Measurements from ENCODE around the gene RABIF.
"Not testable (repeated sequence)": the region's sequence is repeated elsewhere in the genome, so short reads cannot be mapped to it uniquely, and the experiment has no call there.

Gene RABIF

DNA sequence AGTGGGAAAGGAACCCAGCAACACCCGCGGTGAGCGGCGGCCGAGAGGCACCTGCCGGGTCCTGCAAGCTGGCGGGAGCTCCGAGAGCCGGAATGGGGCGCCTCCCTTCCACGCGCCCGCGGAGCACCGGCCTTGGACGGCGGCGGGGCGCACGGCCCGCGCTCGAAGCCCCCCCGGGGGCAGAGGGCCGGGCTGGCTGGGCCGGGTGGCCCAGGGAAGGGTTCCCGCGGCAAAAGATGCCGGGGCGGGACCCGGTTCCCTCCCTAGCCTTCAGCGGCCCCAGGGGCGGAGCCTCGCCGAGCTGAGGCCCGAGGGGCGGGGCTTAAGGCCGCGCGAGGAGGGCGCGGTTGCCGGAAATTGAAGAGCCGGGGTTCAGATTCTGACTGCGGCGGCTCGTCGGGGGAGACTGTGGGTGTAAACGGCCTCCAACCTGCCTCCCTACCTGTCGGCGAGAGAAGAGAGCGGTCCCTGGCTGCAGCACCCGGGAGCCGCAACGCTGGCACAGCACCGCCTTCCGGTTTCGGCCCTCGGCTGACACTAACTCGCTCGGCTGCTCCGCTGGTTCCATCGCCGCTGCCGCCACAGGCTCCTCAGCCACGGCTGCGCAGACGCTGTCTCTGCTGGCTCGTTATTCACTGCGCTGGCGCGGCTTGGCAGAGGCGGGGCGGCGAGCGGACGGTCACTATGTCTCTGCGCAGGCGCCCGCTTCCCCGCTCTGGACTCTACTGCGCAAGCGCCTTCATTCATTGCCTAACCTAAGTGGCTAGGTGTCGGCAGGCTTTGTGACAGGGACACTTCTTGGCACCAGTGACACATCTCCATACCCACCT lies at the start of gene RABIF:
TSS of gene RABIF (minus strand) at position 619 of the 830 bp plus-strand sequence. CDS start at position 568, 51 bp downstream.
- peak; percentile 96 for DNase-seq (ENCODE audit: low spot score)

DNA sequence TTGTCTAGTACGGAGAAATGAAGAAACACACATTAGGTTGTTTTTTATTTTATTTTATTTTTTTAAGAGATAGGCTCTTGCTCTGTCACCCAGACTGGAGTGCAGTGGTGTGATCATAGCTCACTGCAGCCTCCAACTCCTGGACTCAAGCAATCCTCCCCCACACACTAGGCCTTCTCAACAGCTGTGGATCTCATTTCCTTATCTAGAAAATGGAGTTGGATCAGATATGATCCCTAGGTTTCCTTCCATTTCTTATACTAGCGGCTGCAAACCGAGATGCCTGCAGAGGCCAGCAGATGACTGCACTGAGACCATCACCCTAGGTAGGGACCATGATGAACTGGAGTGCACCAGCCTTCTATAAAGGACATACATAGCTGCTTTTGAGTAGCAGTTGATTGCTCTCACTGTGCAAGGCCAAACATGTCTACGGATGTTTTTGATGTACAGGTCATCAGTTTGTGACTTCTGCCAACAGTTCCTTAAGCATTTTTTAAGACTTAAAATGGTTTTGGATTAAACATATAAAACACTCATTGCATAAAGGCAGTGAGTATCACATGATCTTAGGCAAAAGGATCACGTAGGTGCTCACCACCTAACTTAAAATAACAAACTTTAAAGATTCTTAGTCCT lies 49.5 kb upstream of the RABIF start:
- no peak for DNase-seq (ENCODE audit: low spot score)

DNA sequence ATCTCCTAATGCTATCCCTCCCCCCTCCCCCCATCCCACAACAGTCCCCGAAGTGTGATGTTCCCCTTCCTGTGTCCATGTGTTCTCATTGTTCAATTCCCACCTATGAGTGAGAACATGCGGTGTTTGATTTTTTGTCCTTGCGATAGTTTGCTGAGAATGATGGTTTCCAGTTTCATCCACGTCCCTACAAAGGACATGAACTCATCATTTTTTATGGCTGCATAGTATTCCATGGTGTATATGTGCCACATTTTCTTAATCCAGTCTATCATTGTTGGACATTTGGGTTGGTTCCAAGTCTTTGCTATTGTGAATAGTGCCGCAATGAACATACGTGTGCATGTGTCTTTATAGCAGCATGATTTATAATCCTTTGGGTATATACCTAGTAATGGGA lies 47.5 kb upstream of the RABIF start:
- DNase-seq (ENCODE audit: low spot score), result not testable (repeated sequence)

DNA sequence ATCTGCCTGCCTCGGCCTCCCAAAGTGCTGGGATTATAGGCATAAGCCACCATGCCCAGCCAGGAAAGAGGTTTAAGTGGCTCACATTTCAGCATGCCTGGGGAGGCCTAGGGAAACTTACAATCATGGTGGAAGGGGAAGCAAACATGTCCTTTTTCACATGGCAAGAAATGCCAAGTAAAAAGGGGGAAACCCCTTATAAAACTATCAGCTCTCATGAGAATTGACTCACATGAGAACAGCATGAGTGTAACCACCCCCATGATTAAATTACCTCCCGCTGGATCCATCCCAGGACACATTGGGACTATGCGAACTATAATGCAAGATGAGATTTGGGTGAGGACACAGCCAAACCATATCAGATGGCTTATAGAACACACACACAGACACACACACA lies 46.9 kb upstream of the RABIF start:
- DNase-seq (ENCODE audit: low spot score), result no peak

DNA sequence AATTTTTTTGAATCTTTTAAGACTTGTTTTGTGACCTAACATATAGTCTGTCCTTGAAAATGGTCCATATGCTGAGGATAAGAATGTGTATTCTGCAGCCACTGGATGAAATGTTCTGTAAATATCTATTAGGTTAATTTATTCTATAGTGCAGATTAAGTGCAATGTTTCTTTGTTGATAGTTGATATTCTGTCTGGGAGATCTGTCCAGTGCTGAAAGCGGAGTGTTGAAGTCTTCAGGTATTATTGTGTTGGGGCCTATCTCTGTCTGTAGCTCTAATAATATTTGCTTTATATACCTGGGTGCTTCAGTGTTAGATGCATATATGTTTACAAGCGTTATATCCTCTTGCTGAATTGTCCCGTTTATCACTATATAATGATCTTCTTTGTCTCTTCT lies 45.8 kb upstream of the RABIF start:
- no peak for DNase-seq (ENCODE audit: low spot score)

DNA sequence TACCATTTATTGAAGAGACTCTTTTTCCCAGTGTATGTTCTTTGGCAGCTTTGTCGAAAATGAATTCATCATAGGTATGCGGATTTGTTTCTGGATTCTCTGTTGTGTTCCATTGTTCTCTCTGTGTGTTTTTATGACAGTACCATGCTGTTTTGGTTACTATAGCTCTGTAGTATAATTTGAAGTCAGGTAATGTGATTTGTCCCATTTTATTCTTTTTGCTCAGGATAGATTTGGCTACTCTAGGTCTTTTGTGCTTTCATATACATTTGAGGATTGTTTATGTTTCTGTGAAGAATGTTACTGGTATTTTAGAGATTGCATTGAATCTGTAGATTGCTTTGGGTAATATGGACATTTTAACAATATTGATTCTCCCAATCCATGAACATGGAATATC lies 43.5 kb upstream of the RABIF start:
- no peak for DNase-seq (ENCODE audit: low spot score)

DNA sequence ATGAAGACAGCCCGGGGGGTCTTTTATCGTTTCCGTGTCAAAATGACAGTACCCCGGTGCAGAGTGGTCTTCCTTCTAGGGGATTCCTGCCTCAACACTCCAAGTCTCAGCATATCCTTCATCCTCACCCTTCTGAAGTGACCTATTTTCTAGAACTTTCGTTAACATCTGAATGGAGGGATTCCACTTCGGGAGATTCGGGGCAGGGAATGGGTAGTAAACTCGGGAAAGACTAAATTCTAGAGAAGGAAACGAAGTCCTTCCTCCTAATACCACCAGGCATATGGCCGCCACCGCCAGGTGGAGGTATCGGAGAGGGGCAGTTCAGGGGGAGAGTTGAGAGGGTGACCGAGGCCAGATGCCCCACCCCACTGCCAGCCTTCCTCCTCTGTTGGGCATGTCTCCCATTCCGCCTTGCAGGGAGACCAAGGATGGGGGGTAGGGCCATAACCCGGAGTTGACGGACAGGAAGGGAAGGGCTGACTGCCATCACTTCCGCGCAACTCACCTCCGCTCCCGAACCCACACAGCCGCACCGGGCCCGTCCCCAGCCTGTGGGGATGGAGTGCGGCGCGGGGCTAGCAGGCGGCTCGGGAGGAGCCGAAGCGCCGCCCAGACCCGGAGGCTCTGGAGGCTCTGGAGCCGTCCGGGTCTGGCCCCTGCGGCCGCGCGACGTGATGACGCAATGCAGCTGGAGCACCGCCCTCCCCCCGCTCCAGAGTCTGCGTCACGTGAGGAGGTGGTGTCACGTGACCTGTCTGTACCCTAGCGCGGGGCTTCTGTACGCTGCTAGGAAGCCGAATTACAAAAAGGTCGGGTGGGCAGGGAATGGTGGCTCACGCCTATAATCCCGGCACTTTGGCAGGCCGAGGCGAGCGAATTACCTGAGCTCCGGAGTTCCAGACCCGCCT lies 37.9 kb upstream of the RABIF start, which contains the start of gene KLHL12:
TSS of gene KLHL12 (minus strand) at position 654 of the 911 bp plus-strand sequence. CDS start 2,072 bp downstream, outside the sequence.
- peak; percentile 98 for DNase-seq (ENCODE audit: low spot score)

DNA sequence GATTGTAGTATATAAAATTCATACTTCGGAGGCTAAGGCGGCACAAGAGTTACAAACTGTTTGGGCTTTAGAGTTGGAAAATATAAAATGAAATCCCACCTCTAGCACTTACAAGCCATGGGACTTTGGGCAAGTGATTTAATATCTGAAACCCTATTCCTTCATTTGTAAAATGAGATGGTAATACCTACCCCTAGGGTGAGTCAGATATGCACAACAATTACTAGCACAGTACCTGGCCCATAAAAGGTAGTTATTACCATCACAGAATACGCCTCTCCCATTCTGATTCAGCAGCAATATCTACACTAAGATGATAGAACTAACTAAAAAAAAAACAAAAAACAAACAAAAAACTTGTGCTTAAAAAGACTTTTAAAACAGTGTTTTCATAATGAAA lies 34.6 kb upstream of the RABIF start:
- DNase-seq (ENCODE audit: low spot score), result no peak

DNA sequence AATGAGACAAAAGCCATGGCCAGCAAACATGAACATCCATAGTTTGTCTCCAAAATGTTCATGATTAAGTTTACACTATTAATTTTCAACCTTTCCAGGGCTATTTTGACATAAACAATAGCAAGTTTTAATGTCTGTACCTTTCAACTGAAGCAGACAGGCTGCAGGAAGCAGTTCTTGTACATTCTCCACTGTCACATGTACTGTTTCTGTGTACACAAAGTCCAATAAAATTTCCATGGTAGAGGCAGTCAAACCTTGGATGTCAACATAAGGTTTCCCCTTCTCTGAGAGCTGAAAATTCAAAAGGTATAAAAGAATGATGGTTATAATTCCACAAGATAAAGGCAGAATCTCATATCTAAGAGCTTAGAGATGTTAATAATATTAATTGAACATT lies 30.7 kb upstream of the RABIF start:
- no peak for DNase-seq (ENCODE audit: low spot score)

DNA sequence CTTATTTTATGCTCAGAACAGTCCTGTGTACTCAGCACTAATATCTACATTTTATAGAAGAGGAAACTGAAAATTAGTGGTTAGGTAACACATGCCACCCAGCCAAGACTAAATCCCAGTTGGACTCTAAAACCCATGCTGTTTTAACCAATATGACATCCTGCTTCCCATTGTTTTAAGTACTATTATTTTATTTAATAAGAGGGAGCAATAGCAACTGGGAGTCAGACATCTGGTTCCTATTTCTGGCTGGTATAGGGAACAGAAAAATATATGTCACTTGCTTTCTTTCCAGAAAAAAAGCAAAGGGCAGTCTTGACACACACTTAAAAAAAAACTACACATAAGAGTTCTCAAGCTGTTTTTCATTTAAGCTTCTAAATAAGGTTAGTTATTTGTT lies 26.2 kb upstream of the RABIF start:
- DNase-seq (ENCODE audit: low spot score), result no peak

DNA sequence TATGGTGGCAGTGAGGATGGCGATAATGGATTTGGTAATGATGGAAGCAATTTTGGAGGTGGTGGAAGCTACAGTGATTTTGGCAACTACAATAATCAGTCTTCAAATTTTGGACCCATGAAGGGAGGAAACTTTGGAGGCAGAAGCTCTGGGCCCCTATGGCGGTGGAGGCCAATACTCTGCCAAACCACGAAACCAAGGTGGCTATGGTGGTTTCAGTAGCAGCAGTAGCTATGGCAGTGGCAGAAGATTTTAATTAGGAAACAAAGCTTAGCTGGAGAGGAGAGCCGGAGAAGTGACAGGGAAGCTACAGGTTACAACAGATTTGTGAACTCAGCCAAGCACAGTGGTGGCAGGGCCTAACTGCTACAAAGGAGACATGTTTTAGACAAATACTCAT lies 23.5 kb upstream of the RABIF start:
- DNase-seq (ENCODE audit: low spot score), result not testable (repeated sequence)

DNA sequence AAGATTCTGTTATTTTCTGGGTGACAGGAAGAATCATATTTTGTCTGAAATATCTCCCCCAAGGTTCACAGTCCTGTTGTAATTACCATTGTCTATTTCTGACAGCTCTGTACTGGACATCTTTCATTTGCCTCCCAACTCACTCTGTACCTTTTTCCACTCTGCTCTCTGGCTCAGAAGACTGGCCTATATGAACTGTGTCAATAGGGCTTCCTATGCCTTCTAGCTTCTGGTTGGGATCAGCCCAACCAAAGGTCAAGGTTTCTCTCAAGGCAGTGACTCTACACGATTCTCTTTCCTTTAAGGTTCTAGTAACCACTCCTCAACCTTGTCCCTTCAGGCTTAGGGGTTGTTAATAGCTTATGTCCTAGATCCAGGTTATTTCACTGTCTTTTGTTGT lies 20.5 kb upstream of the RABIF start:
- DNase-seq (ENCODE audit: low spot score), result no peak

DNA sequence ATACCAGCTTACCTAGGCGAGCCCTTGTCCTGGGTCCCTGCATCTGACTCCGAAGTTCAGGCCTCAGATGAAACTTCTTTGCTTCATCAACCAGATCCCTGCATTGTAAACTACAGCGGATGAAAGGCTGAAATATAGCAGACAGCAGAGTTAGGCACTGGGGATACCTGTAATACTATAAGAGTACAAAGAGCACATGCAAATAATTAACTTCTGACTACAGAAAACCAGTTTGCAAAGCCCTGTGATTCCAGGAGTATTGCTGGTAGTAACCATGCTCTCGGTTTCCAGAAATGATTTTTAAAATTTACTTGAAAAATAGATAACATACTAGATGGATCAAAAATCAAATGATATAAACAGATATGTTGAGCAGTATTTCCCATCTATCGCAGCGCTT lies 20.0 kb upstream of the RABIF start:
- no peak for DNase-seq (ENCODE audit: low spot score)

DNA sequence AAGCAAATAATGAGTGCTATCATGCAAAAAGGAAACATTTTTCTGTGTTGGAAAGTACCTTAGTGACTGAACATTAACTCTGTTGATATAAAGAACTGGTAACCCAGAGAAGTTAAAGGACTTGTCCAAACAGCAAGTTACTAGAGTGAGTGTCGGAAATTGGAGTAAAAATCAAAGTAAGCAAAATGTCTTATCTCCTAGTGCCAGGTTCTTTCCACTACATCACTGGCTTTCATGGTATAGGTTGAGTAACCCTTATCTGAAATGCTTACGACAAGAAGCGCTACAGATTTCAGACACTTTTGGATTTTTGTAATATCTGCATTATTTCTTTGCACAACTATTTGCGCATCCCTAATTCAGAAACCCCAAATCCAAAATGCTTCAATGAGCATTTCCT lies 16.4 kb upstream of the RABIF start:
- no peak for DNase-seq (ENCODE audit: low spot score)

DNA sequence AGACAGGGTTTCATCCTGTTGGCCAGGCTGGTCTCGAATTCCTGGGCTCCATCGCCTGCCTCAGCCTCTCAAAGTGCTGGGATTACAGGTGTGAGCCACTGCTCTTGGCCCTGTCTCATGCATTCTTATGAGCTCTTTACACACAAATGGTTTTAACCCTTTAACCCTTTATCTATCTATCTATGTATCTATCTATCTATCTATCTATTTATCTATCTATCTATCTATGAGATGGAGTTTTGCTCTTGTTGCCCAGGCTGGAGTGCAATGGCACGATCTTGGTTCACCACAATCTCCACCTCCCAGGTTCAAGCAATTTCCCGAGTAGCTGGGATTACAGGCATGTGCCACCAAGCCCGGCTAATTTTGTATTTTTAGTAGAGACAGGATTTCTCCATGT lies 14.9 kb upstream of the RABIF start:
- not testable (repeated sequence) for DNase-seq (ENCODE audit: low spot score)

DNA sequence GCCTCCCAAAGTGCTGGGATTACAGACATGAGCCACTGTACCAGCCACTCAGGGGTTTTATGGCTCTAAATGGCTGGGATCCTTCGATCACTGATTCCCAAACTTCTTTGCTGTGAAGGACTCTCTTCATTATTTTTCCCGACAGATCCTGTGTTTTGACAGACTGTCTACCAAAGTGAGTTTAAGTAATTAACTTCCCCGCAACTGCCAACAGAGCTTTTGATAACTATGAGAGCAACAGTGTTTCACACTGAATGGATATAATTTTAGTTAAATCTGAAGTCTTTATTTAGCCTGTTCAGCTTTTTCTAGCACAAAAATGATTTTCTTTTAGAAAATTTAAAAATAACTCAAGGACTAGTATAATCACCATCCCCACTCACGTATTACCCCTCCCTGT lies 12.6 kb upstream of the RABIF start:
- DNase-seq (ENCODE audit: low spot score), result no peak

DNA sequence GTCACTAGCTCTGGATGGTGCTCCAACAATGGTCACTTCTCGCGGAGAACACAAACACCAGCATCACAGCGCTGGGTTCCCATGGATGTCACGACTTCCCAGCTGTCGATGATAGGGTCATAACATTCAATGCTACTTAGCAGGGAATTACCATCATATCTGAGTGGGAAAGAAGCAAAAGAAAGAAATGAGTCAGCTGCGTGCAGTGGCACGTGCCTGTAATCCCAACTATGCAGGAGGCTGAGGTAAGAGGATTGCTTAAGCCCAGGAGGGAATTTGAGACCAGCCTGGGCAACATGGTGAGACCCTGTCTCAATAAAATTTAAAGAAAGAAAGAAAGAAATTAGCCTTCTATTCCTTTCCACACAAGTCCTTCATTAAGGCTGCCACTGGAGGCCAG lies 3.6 kb upstream of the RABIF start:
- no peak for DNase-seq (ENCODE audit: low spot score)

DNA sequence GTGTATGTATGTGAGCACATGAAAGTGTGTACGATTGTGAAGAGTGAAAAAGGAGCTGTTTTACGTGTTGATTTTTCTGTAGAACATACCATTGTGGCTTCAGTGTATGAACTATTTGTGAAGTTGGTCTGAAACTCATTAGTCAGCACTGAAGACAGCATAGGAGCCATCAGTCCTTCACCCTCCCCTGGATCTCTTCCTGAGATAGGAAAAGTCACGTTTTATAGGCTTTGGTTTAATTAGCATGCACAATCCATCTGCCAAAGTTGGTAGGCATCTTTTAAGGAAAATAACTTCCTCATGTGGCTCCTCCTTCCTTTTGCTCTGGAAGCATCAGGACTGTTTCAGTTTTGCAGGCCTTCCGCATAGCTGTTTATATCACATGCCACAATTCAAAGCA lies 1.4 kb upstream of the RABIF start:
- no peak for DNase-seq (ENCODE audit: low spot score)

DNA sequence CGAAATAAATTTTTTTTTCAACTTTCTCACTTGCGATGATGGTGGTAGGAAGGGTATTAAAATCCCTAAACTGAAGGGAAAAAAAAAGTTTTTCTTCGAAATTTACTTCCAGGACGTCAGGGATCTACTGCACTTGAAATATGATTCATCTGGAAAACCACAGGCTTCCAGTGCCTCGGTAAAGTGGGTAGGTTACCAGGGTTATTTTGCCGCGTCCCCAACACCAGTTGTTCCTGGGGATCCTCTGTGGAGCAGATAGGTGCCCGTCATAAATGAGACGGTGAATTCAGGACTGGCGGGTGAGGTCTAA lies 773 bp downstream of the RABIF start:
- DNase-seq (ENCODE audit: low spot score), result no peak

DNA sequence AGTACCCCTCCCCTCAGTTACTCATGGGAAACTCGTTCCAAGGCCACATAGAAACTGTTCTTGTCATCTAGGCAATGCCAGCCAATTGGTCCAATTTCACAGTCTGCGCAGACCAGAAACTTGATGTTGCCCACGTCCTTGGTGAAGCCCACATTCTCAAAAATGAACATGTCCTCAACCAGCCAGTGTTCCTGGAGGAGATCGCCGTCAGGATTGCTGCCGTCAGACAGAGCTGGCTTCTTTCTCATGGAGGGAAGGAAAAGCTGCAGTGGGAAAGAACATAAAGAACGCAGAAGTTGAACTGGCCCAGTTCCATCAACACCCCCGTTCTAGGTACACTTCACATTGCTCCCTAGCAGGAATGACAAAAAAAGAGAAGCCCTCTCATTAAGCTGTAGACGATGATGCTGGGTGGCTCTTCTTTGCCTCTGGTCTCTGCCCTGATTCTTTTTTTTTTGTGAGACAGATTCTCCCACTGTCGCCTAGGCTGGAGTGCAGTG lies 7.9 kb downstream of the RABIF start:
- DNase-seq (ENCODE audit: low spot score), result no peak

DNA sequence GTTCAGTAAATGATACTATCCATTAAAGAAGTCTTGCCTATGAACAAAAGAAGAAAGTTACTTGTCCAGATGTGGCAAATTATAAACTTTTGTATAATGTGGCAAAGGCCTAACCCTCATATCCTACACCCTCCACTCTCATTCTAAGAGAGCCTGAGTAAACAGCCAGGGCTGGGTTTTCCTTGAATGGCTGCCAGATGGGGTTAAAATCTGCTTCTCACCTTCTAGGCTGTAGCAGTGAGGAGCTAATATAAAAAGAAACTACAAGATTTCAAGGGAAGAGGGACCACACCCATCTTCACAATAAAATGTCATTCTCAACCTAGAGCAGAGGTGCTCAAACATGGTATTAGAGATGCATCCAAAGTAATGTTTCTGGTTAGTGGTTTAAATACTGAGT lies 8.9 kb downstream of the RABIF start:
- no peak for DNase-seq (ENCODE audit: low spot score)

DNA sequence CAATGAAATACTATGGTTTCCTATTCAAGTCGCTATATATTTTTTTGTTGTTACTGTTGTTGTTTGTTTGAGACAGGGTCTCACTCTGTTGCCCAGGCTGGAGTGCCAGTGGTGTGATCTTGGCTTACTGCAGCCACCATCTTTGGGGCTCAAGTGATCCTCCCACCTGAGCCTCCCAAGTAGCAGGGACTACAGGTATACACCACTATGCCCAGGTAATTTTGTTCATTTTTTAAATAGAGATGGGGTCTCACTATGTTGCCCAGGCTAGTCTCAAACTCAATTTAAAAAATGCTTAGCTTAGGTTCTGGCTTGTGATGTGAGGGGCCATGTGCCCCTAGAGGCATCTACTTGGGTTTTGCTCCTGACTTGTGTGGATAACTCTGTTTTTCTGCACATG lies 9.8 kb downstream of the RABIF start:
- no peak for DNase-seq (ENCODE audit: low spot score)

DNA sequence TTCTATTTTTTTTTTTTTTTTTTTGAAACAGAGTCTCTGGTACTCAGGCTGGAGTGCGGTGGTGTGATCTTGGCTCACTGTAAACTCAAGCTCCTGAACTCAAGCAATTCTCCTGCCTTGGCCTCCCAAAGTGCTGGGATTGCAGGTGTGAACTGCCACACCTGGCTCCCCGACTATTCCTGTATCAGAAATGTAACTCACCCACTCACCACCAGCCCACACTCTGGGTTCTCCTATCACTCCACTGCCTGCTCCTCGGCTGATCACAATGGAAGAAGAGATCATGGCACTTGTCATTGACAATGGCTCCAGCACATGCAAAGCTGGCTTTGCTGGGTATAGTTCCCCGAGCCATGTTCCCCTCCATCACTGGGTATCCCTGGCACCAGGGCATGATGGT lies 15.9 kb downstream of the RABIF start:
- DNase-seq (ENCODE audit: low spot score), result no peak

All from left forelimb (tissue), 1 donor.